Upper lobe of right lung (tissue), 1 donor: Measurements from ENCODE around the gene CD300H. TPM values are rescaled to one million over a fixed set of nuclear protein-coding genes. Genes with fewer than 3 reads are reported as not detected.

ENCODE experiments used
- ATAC-seq: fragments of 200-7000 bp; cut with Tn5 transposase; one replicate; pipeline ENCODE4 v1.9.1; 2020; ENCODE audit warnings: mild to moderate bottlenecking, moderate library complexity
- DNase-seq: peaks from one replicate; pipeline ENCODE4 v3.0.0-alpha.2; 2020
- H3K27ac ChIP-seq: fragments of 200-600 bp; one replicate; pipeline ENCODE4 v1.8.0; 2022
- H3K27me3 ChIP-seq: fragments of 200-600 bp; one replicate; pipeline ENCODE4 v1.8.0; 2022; ENCODE audit warnings: mild to moderate bottlenecking
- H3K36me3 ChIP-seq: fragments of 200-600 bp; one replicate; pipeline ENCODE4 v1.8.0; 2022
- H3K4me1 ChIP-seq: fragments of 200-600 bp; one replicate; pipeline ENCODE4 v1.8.0; 2022
- H3K4me3 ChIP-seq: fragments of 200-600 bp; one replicate; pipeline ENCODE4 v1.8.0; 2022; ENCODE audit warnings: mild to moderate bottlenecking
- H3K9me3 ChIP-seq: fragments of 200-600 bp; one replicate; pipeline ENCODE4 v1.8.0; 2022
- intact Hi-C: fragments of 100-400 bp; cut with DNase I; formaldehyde crosslinking; loops from one replicate; pipeline ENCODE4 v1.11.0; 2022
- long read RNA-seq: library from polyadenylated mRNA; unstranded; transcript quantifications from one replicate; pipeline ENCODE4 v2.0.0, GENCODE V29; 2021
- total RNA-seq: library from RNA; stranded (reverse); fragmentation: NEBNext Ultra II Directional; extraction: Animal tissue kit (Norgen Biotek cat#: 25700); gene quantifications from one replicate; pipeline ENCODE4 v1.2.1, GENCODE V29; 2021
- TF ChIP-seq, protein P1 (sequence below): fragments of 200-600 bp; IDR thresholded peaks from one replicate; pipeline ENCODE4 v1.8.0; 2022; ENCODE audit warnings: antibody characterized with exemption
- donor health status: DM: no; HTN: yes; CAD: no; lungs with severe emphysema.

The CD300H gene
- not detected for total RNA-seq
- long read RNA-seq, result 0 reads

DNA sequence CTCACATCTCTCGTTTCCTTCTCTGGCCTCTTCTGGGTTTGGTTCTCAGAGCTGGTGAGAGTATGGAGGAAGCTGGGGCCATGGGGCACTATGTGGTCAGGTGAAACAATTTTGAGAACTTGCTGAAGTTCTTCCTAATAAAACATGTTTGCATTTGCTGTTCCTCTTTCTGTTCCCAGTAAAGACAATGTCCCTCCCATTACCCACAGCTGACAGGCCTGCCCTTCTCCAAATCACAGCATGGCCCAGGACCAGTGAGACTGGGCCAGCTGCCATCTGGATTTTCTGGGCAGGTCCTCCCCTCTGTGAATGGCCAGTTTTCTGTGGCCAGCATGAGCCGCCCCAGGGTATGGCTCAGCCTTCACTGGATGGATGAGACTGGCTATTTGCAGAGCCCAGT, at the start of gene CD300H:
Gene CD300H (minus strand): TSS at position 113 of the 400 bp plus-strand sequence.
- intact Hi-C loops, result no loop called here

DNA sequence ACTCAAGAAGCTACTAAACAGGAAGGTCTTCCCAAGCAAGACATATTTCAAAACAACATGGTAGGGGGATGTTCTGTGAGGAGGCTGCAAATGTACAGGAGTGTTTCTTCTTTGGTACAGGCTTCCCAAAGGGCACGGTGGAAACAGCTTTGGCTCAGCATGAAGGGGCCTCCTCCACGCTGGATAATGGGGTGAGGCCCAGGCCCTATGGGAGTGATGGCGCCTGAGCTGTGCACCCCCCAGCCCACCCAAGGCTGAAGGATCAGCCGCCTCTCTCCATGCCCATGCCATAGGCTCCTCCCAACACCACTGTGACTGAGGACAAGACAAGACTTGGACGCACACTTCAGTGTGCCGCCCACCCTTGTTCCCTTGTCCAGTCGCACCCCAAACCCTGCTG, 49.4 kb upstream of the CD300H start:
- DNase-seq, result no peak
- H3K27ac ChIP-seq, result no peak overlapping the region
- H3K27me3 ChIP-seq, result peaks cover 18% of the 10 kb centered on the region

More for the DNA sequence above, at the start of gene CD300H:
- H3K27ac ChIP-seq, result no peak within 1 kb of the TSS
- DNase-seq (no peak), ATAC-seq (peak; percentile 45)
- H3K27me3 ChIP-seq, result no peaks in the 10 kb centered on the region
- peaks cover 7% of the 10 kb centered on the region for H3K4me1 ChIP-seq
- no peak within 1 kb of the TSS for H3K4me3 ChIP-seq
- no peaks in the 10 kb centered on the region for H3K9me3 ChIP-seq
- TF ChIP-seq, protein P1, sequence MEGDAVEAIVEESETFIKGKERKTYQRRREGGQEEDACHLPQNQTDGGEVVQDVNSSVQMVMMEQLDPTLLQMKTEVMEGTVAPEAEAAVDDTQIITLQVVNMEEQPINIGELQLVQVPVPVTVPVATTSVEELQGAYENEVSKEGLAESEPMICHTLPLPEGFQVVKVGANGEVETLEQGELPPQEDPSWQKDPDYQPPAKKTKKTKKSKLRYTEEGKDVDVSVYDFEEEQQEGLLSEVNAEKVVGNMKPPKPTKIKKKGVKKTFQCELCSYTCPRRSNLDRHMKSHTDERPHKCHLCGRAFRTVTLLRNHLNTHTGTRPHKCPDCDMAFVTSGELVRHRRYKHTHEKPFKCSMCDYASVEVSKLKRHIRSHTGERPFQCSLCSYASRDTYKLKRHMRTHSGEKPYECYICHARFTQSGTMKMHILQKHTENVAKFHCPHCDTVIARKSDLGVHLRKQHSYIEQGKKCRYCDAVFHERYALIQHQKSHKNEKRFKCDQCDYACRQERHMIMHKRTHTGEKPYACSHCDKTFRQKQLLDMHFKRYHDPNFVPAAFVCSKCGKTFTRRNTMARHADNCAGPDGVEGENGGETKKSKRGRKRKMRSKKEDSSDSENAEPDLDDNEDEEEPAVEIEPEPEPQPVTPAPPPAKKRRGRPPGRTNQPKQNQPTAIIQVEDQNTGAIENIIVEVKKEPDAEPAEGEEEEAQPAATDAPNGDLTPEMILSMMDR, result no peak
- H3K36me3 ChIP-seq, result no peaks in the 10 kb centered on the region

DNA sequence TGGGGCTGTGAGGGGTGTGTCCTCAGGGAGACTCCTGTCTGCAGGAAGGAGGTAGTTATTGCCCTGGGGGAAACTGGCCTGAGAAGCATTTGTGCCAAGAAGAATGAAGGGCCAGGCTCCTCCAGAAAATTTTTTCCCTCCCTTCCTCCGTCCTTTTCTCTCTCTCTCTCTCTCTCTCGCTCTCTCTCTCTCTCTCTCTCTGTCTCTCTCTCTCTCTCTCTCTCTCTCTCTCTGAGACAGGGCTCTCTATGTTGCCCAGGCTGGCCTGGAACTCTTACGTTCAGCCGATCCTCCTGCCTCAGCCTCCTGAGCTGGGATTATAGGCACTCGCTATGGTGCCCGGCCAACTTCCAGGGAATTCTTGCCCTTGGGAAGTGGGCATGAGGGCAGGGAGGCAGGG, 44.7 kb upstream of the CD300H start:
- H3K4me1 ChIP-seq, result no peaks in the 10 kb centered on the region
- ATAC-seq, result no peak
- intact Hi-C loops, result no loop called here
- TF ChIP-seq, protein P1, result no peak
- H3K9me3 ChIP-seq, result no peaks in the 10 kb centered on the region
- no peaks in the 10 kb centered on the region for H3K36me3 ChIP-seq
- H3K4me3 ChIP-seq, result no peak overlapping the region
- DNase-seq, result no peak
- H3K27me3 ChIP-seq, result peaks cover 18% of the 10 kb centered on the region
- no peak overlapping the region for H3K27ac ChIP-seq

More for the DNA sequence above, 49.4 kb upstream of the CD300H start:
- TF ChIP-seq, protein P1, result no peak
- Histone ChIP-seq H3K4me1 (no peaks in the 10 kb centered on the region), H3K36me3 (no peaks in the 10 kb centered on the region), H3K4me3 (no peak overlapping the region), H3K9me3 (no peaks in the 10 kb centered on the region)
- intact Hi-C loops, result no loop called here
- ATAC-seq, result no peak

DNA sequence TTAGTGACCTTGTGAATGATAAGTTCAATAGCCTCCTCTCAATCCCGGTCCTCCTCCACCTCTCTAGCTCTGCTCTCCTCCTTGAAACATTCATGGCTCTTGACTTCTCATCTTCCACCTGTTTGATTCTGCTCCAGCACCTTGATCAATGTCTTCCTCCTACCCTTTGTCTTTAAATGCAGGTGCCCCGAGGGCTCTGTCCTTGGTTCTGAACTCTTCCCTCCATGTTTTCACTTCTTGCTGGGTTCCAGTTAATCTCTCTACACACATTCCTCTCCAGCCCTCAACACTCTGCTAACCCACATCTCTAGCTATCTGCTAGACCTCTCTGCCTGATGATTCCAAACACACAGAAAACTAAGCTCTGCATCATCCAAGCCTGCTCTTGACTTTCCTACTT, 42.8 kb upstream of the CD300H start:
- Histone ChIP-seq H3K4me1 (no peaks in the 10 kb centered on the region), H3K27me3 (peaks cover 10% of the 10 kb centered on the region), H3K36me3 (no peaks in the 10 kb centered on the region), H3K9me3 (no peaks in the 10 kb centered on the region), H3K4me3 (no peak overlapping the region), H3K27ac (no peak overlapping the region)
- intact Hi-C loops, result no loop called here
- ATAC-seq, result no peak
- TF ChIP-seq, protein P1, result no peak
- DNase-seq, result no peak

DNA sequence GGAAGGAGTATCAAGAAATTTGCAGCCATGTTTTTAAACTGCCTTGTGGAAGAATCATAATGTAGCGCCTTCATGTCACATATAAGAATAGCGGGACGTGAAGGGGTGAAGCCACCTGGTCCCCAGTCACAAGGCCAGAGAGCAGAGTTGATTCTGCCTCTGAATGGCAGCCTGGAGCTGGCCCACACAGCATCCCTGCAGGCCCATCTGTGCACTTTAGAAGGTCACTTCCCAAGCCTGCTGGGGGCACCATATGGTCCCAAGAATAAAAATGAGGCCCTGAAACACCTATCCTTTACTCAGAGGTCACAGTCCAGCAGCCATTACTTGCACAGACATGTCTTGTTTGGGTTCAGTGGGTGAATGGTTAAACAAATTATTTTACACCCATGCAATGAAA, 41.2 kb upstream of the CD300H start:
- Histone ChIP-seq H3K36me3 (no peaks in the 10 kb centered on the region), H3K9me3 (no peaks in the 10 kb centered on the region), H3K27me3 (no peaks in the 10 kb centered on the region), H3K4me3 (no peak overlapping the region), H3K27ac (no peak overlapping the region), H3K4me1 (no peaks in the 10 kb centered on the region)
- intact Hi-C loops, result no loop called here
- TF ChIP-seq, protein P1, result no peak
- DNase-seq (no peak), ATAC-seq (no peak)

DNA sequence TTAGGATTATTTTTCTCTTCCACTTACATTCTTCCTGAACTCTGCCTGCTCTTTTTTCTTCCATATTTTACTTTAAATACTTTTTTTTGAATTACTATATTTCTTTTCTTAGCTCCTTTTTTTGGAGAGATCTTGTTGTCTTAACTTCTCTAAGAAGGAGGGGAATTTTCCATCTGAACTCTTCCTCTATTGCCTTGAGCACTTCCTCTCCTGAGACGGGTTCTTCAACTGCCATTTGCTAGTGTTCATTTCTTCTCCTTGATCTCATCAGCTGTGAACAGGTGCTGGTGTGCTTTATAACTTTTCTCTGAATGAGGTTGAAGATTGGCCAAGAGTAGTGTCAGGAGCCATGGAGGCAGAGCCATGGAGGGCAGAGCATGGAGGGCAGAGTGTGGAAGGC, 39.9 kb upstream of the CD300H start:
- H3K27me3 ChIP-seq, result no peaks in the 10 kb centered on the region
- no peaks in the 10 kb centered on the region for H3K36me3 ChIP-seq
- DNase-seq (no peak), ATAC-seq (no peak)
- H3K27ac ChIP-seq, result no peak overlapping the region
- H3K4me3 ChIP-seq, result no peak overlapping the region
- no peaks in the 10 kb centered on the region for H3K4me1 ChIP-seq
- no peaks in the 10 kb centered on the region for H3K9me3 ChIP-seq
- TF ChIP-seq, protein P1, result no peak
- intact Hi-C loops, result no loop called here
